AG04450 (cell line): ENCODE results near the gene DIO1. TPM values are rescaled to one million over a fixed set of nuclear protein-coding genes. Genes with fewer than 3 reads are reported as not detected.

Experiments used
- CTCF ChIA-PET: fragments of 300-600, 350-600 bp; formaldehyde crosslinking; extraction: SDS; loops from one replicate; lab custom pipeline; 2022; ENCODE audit warnings: antibody characterized with exemption, inconsistent platforms; lab: Charles Lee
- POLR2A ChIA-PET: fragments of 350-600 bp; formaldehyde crosslinking; extraction: SDS; loops from one replicate; lab custom pipeline; 2021; ENCODE audit warnings: antibody characterized with exemption, inconsistent platforms; lab: Yijun Ruan, JAX
- DNase-seq: peaks from one replicate; pipeline ENCODE4 v3.0.0-alpha.2; 2011; ENCODE audit warnings: low read depth, low spot score
- H3K27ac ChIP-seq: one replicate; pipeline ENCODE4 v1.5.1; 2012; ENCODE audit warnings: low read depth, low read length, control low read depth
- H3K27me3 ChIP-seq: one replicate; pipeline ENCODE4 v1.6.0; 2012; ENCODE audit warnings: low read length; ENCODE audit not compliant: control insufficient read depth, insufficient read depth
- H3K4me3 ChIP-seq: 2 replicates; pipeline ENCODE4 v1.5.1; 2011; ENCODE audit warnings: mild to moderate bottlenecking, low read depth, low read length, control low read depth
- H3K9me3 ChIP-seq: 2 replicates; pipeline ENCODE4 v1.5.1; 2012; ENCODE audit warnings: low read length; ENCODE audit not compliant: control insufficient read depth, insufficient read depth
- polyA plus RNA-seq: library from polyadenylated mRNA; depleted of rRNA; stranded (reverse); fragments of >200 nt; gene quantifications from 2 replicates; pipeline ENCODE4 v1.2.3, GENCODE V29; 2011
- TF ChIP-seq, protein P1 (sequence below): IDR thresholded peaks from 2 replicates; pipeline ENCODE4 v1.5.1; 2011; ENCODE audit warnings: low read depth, low read length, control low read depth, inconsistent platforms

DIO1 gene
- polyA plus RNA-seq, 1 experiment = not detected

DNA sequence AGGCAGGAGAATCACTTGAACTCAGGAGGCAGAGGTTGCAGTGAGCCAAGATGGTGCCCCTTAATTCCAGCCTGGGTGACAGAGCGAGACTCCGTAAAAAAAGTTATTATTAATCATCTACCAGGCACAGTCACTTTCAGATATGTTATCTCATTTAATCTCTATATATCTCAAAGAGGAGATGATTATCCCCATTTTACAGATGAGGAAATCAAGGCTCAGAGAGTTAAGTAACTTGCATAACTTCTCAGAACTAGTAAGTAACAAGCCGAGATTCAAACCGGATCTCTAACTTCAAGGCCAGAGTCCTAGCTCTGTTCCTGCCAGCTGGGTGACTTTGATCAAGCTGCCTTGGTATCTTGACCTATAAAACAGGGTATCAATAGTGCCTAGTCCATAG, 17.5 kb downstream of the DIO1 start:
- DNase-seq = no peak
- Histone ChIP-seq H3K27ac (no peak overlapping the region), H3K9me3 (no peaks in the 10 kb centered on the region), H3K4me3 (no peak overlapping the region), H3K27me3 (no peaks in the 10 kb centered on the region)
- TF ChIP-seq, protein P1, sequence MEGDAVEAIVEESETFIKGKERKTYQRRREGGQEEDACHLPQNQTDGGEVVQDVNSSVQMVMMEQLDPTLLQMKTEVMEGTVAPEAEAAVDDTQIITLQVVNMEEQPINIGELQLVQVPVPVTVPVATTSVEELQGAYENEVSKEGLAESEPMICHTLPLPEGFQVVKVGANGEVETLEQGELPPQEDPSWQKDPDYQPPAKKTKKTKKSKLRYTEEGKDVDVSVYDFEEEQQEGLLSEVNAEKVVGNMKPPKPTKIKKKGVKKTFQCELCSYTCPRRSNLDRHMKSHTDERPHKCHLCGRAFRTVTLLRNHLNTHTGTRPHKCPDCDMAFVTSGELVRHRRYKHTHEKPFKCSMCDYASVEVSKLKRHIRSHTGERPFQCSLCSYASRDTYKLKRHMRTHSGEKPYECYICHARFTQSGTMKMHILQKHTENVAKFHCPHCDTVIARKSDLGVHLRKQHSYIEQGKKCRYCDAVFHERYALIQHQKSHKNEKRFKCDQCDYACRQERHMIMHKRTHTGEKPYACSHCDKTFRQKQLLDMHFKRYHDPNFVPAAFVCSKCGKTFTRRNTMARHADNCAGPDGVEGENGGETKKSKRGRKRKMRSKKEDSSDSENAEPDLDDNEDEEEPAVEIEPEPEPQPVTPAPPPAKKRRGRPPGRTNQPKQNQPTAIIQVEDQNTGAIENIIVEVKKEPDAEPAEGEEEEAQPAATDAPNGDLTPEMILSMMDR = no peak
- POLR2A ChIA-PET = no interaction called here
- CTCF ChIA-PET = interaction anchor here (2.0 kb wide), 1 partner anchor 33 kb away, joined by 6 read pairs; no protein-coding TSS in a partner anchor

DNA sequence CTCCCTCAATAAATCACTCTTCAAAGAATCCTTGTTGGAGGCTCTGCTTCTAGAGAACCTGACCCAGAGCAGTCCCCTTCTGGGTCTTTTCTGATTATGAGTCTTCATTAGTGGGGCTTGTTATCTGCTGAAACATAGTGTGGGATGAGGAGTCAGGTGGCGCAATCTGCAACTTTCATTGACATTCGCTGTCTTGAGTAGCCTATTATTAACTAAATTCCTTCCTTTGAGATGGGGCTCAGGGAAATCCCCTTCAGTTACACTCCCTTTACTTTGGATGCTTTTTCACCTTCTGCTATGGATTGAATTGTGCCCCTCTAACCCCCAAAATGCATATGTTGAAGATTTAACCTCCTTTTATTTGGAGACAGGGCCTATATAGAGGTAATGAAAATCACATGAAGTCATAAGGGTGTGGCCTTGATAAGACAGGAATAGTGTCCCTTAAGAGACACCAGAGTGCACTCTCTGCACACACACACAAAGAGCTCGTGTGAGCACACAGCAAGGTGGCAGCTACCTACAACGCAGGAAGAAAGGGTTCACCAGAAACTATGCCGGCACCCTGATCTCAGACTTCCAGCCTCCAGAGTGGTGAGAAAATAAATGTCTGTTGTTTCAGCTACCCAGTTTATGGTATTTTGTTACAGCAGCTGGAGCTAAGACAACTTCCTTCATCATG, 19.5 kb downstream of the DIO1 start:
- TF ChIP-seq, protein P1 = no peak
- no peak for DNase-seq
- CTCF ChIA-PET = no interaction called here
- H3K27ac ChIP-seq = no peak overlapping the region
- H3K9me3 ChIP-seq = no peaks in the 10 kb centered on the region
- H3K4me3 ChIP-seq = no peak overlapping the region
- POLR2A ChIA-PET = no interaction called here
- no peaks in the 10 kb centered on the region for H3K27me3 ChIP-seq

DNA sequence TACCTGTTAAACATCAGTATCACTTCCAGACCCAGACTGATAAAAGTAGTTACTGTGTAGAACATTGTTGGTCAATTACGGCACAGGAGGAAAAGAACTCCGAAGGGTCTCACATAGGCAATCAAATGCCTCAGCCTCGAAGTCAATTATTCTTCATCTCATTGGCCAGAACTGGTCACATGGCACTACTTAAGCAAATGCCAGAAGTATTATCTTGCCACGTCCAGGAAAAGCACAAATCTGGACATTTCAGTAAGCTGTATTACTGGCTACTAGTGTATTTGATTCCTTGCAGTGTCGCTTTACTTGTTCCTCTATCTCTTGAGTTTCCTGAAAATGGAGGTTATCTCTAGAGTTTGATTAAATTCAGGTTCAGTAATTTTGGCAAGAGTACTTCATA, 24.4 kb downstream of the DIO1 start:
- ChIA-PET POLR2A (no interaction called here), CTCF (no interaction called here)
- Histone ChIP-seq H3K27me3 (no peaks in the 10 kb centered on the region), H3K4me3 (no peak overlapping the region), H3K9me3 (no peaks in the 10 kb centered on the region), H3K27ac (no peak overlapping the region)
- TF ChIP-seq, protein P1 = no peak
- DNase-seq = no peak

DNA sequence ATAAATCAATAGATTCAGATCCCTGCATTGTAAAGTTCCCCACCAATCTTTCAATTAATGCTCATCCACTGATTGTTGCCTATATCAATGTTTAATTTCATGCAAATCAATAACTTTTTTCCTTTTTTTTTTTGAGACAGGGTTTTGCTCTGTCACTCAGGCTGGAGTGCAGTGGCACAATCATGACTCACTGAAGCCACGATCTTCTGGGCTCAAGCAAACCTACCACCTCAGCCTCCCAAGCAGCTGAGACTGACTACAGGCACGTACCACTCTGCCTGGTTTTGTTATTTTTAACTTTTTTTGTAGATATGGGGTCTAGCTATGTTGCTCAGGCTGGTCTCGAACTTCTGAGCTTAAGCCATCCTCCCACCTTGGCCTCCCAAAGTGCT, 25.7 kb downstream of the DIO1 start:
- no peak for DNase-seq
- CTCF ChIA-PET = no interaction called here
- POLR2A ChIA-PET = no interaction called here
- TF ChIP-seq, protein P1 = no peak
- Histone ChIP-seq H3K4me3 (no peak overlapping the region), H3K9me3 (no peaks in the 10 kb centered on the region), H3K27me3 (no peaks in the 10 kb centered on the region), H3K27ac (no peak overlapping the region)

DNA sequence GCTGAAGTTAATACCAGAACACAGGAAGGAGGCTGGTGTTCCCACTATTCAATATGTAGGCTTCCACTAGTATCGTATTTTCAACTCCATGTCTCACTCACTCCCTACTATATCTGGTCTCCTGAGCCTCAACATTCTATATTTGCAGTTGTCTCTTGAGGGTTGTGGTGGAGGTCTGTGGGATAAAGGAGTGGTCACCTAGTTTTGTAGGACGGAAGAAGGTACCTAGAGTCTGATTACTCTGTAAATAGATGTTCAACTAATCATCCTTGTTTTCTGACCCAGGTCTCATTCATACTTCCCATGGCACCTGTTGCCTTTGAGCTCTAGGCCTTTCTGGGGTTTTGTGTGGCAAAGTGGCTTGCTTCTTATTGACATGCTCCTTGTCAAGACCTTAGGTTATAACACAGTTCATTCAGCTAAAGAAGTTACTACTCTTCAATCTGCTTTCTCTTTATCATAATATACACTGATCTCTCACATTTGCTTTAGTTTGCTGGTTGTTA, 33.4 kb downstream of the DIO1 start:
- no peak overlapping the region for H3K27ac ChIP-seq
- CTCF ChIA-PET = interaction anchor here (0.5 kb wide), 1 partner anchor 357 kb away, joined by 3 read pairs; no protein-coding TSS in a partner anchor
- no peak overlapping the region for H3K4me3 ChIP-seq
- DNase-seq = no peak
- no peaks in the 10 kb centered on the region for H3K27me3 ChIP-seq
- TF ChIP-seq, protein P1 = no peak
- H3K9me3 ChIP-seq = peaks cover 6% of the 10 kb centered on the region
- POLR2A ChIA-PET = no interaction called here
